GM18858 (cell line): ENCODE data around the gene VDR.
"Not testable (repeated sequence)": the region's sequence is repeated elsewhere in the genome, so short reads cannot be mapped to it uniquely, and the experiment has no call there.

Experiments used
- ATAC-seq: cut with Tn5 transposase; IDR thresholded peaks from one replicate; pipeline ENCODE4 v1.9.1; 2021; ENCODE audit not compliant: unreplicated experiment

VDR gene

DNA sequence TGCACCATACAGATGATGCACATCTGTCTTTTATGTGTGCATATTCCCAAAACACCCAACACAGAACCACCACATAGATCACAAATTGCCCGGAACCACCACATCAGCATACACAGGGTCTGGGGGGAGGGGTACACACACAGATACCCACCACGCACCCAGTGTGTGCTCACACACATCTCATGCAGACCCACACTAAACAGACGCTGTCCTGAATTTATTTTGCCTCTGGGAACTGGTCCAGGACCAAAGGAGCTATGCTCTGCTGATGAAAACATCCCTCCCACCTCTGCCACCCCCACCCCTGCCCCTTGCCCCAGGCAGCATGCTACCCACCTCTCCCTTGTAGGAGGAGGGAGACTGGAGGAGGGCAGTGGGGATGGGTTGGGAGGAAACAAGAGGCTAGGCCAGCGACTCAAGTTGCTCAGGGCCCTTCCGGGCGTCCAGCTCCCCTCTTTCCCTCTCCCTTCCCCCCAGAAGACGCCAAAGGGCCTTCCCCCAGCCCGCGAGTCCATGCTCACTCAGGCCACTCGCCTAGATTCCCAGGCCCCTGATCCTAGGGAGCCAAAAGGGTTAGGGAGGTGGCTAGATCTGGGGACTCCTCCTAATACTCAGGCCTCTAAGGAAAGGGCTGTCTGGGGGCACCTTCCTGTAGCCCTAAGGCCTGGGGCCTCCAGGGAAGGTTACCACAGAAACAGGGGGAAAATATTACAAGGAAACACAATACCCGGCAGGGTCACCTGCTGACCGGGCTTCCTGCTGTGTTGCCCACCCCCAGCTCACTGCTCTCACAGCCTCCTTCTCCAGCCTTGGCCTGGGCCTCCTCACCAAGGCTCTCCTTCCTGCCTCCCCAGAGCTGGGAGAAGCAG, 88.2 kb downstream of the VDR start:
- no peak for ATAC-seq

GRCh38 chr12:47815447-47815846, 89.3 kb downstream of the VDR start:
- not testable (repeated sequence) for ATAC-seq

- no peak for ATAC-seq
Measured at GRCh38 chr12:47814539-47815170, 90.1 kb downstream of the VDR start.

GRCh38 chr12:47813511-47814196, 91.1 kb downstream of the VDR start:
- peak; percentile 30 for ATAC-seq

- ATAC-seq, result peak; percentile 48
Measured at GRCh38 chr12:47812797-47813510, 91.8 kb downstream of the VDR start.

- no peak for ATAC-seq
Measured at GRCh38 chr12:47811581-47812484, 93.0 kb downstream of the VDR start.

DNA sequence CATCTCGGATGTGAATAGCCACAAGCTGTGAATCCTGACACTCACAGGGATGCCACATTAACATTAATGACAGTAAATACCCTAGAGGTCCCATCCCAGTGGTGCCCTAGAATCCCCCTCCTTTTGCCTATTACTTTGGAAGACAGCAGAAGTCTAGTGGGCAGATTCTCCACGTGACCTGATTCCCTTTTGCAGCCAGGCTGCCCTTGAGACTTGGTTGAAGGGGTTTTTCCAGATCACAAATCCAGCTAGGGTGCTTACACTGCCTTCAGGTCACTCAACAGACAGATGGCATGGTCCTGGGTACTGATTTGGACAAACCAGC, 93.8 kb downstream of the VDR start:
- no peak for ATAC-seq

- not testable (repeated sequence) for ATAC-seq
Measured at GRCh38 chr12:47809518-47809917, 95.3 kb downstream of the VDR start.

DNA sequence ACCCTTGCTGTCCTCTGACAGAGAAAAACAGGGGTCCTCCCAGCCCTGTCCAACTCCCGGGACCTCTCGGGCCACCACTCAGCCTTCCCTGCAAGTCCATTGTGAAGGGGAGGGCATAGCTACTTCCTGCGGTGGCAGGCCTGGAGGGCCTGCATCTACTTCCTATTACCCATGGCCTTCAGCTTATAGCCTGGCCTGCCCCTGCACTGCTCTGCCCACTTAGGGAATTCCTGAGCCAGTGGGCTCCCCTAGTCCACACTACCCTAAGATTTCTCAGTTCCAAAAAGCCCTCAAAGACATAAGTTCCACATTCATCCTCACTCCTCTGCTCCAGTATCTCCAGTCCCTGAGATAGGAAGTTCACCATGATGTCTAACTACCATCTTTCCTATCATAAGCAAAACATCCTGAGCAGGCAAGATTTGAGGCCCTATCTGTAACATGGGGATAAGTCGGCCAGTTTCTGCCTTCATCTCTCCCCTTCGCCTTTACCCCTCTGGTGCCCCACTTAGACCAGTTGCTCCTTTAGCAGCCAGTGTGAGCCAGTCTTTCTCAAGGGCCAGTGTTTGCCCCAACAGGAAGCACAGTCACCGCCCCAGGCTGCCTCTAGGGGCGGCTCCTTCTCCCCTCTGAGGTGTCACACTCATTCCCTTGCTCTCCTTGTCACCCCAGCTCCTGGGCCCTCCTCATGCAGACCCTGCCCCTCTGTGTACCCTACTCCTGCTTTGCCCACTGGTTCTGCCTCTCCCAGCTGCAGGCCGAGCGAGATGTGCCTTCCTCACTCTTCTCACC, 96.0 kb downstream of the VDR start:
- ATAC-seq, result no peak

DNA sequence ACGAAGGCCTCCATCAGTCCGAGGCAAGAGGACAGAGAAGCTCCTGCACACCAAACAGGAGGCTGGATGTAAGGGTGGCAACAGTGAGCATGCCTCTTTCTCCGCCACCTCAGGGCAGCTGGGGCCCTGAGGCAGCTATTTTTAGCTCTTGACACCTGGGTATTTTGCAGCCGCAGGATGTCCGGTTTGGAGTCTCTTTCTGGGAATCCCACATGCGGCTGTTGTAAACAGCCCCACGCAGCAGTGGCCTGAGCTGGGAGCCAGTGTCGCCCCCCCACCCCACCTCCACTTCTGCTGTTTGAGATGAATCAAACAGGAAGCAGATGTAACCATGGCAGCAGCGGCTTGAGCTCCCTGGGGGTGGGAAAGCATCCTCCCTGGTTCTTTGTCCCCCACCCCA, 96.7 kb downstream of the VDR start:
- no peak for ATAC-seq

- ATAC-seq, result no peak
Measured at GRCh38 chr12:47807338-47807737, 97.5 kb downstream of the VDR start.

DNA sequence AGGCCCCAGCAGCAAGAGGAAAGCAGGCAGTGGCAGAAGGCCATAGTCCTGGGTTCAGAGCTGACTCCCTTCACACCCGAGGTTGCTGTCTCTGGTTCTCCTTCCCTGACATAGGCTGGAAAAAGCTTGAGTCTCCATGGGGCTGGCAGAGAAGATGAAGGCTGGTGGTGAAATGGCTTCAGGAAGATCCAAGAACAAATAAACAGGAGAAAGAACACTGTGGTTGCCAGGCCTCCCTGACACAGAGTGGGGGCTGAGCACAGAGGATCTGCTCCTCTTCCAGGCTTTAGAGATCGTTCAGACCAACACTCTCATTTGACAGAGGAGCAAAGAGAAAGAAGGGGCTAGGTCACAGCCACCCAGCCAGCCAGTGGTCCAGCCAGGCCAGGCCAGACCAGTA, 99.4 kb downstream of the VDR start:
- ATAC-seq, result no peak

GRCh38 chr12:47804171-47804570, 100.6 kb downstream of the VDR start:
- no peak for ATAC-seq

DNA sequence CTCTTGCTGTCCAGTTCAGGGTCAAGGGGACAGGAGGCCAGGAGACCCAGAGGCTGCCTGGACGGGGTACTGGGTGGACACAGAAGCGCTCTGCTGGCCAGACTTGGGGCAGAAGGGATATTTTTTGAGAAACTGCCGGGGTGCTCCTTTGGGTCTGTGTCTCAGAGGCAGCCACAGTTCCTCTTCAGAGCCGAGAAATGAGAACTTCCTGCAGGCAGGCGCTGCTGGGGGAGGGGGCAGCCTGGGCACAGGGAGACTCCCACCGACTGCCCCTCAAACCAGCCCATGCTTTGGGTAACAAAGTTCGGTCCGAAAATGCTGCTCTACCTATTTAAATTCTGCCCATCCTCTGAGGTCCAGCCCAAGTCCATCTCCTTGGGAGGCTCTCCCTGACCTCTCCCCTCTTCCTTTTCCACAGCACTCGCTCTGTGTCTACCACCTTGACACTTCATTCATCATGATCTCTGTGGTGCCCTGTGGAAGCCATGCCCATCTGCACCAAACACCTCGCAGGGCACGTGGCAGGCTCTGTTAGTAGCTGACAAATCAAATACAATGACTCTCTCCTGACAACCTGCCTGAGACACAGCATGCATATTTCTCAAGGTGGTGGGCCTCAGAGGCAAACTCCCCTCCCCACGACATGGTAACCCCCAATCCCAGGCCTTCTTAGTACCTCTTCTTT, 101.5 kb downstream of the VDR start:
- no peak for ATAC-seq

DNA sequence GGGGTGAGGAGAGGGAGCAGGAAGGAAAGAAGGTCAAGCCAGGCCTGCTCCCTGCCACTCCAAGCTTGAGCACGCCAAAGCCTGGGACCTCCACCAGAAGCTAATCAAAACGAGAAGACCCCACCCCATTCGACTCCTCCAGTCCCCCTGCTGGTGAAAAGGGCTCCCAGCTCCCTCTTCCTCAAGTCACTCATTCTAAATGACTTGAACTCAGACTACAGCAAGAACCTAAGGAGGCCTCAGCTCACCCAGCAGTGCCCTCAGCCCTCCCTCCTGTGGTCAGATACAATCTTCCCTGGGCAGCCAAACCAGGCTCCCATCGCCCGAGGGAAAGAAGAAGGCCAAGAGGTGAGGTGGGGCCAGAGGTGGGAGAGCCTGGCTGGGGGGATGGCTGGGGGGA, 102.5 kb downstream of the VDR start:
- ATAC-seq, result no peak

GRCh38 chr12:47801904-47802246, 102.9 kb downstream of the VDR start:
- ATAC-seq, result no peak

- ATAC-seq, result no peak
Measured at GRCh38 chr12:47801170-47801903, 103.5 kb downstream of the VDR start.

GRCh38 chr12:47800582-47800981, 104.2 kb downstream of the VDR start:
- no peak for ATAC-seq
